Naive B cell (primary cell): ENCODE measurements around the gene TCEANC2. TPM values are rescaled to one million over a fixed set of nuclear protein-coding genes. Genes with fewer than 3 reads are reported as not detected.
A peak's percentile ranks its signal among the peaks of the same experiment; 100 is the strongest.

Experiments used
- ATAC-seq, 2 donors: fragments of 150-1000 bp; cut with Tn5 transposase; 2 replicates each; pipeline ENCODE4 v1.10.0; 2021; ENCODE audit warnings: low read depth in 2 of 2, mild to moderate bottlenecking in 2 of 2, moderate library complexity in 2 of 2
- DNase-seq: peaks from one replicate; pipeline ENCODE4 v3.0.0; 2022
- H3K27ac Mint-ChIP-seq, 6 donors: one replicate each; pipeline ENCODE4 v1.8.0; 2020 to 2022; ENCODE audit warnings: mild to moderate bottlenecking in 6 of 6, mixed read lengths in 6 of 6, moderate library complexity in 5 of 6, inconsistent platforms in 2 of 6
- H3K27me3 Mint-ChIP-seq, 3 donors: one replicate each; pipeline ENCODE4 v1.8.0; 2021 to 2022; ENCODE audit warnings: mixed read lengths in 3 of 3, mild to moderate bottlenecking in 1 of 3
- H3K36me3 Mint-ChIP-seq, 2 donors: one replicate each; pipeline ENCODE4 v1.8.0; 2020 to 2022; ENCODE audit warnings: mixed read lengths in 2 of 2, inconsistent platforms in 1 of 2, mild to moderate bottlenecking in 1 of 2
- H3K4me1 Mint-ChIP-seq, 3 donors: one replicate each; pipeline ENCODE4 v1.8.0; 2020 to 2022; ENCODE audit warnings: mixed read lengths in 3 of 3, inconsistent platforms in 1 of 3, mild to moderate bottlenecking in 1 of 3, moderate library complexity in 1 of 3
- H3K4me3 Mint-ChIP-seq, 8 donors: one replicate each; pipeline ENCODE4 v1.8.0; 2020 to 2022; ENCODE audit warnings: mild to moderate bottlenecking in 8 of 8, mixed read lengths in 8 of 8, moderate library complexity in 8 of 8, inconsistent platforms in 2 of 8
- H3K9me3 Mint-ChIP-seq, 7 donors: one replicate each; pipeline ENCODE4 v1.8.0; 2020 to 2022; ENCODE audit warnings: mixed read lengths in 7 of 7, mild to moderate bottlenecking in 5 of 7, inconsistent platforms in 2 of 7, moderate library complexity in 1 of 7
- polyA plus RNA-seq, 6 donors: library from polyadenylated mRNA; unstranded; fragments of 300-500 nt; fragmentation: Illumina TruSeq; gene quantifications; one replicate each; pipeline ENCODE4 v1.2.3, GENCODE V29; 2021; ENCODE audit warnings: low read depth in 6 of 6

The TCEANC2 gene
- polyA plus RNA-seq, 6 donors from 2014 or later = 5.4 to 9.7 (median 6.7) TPM

DNA sequence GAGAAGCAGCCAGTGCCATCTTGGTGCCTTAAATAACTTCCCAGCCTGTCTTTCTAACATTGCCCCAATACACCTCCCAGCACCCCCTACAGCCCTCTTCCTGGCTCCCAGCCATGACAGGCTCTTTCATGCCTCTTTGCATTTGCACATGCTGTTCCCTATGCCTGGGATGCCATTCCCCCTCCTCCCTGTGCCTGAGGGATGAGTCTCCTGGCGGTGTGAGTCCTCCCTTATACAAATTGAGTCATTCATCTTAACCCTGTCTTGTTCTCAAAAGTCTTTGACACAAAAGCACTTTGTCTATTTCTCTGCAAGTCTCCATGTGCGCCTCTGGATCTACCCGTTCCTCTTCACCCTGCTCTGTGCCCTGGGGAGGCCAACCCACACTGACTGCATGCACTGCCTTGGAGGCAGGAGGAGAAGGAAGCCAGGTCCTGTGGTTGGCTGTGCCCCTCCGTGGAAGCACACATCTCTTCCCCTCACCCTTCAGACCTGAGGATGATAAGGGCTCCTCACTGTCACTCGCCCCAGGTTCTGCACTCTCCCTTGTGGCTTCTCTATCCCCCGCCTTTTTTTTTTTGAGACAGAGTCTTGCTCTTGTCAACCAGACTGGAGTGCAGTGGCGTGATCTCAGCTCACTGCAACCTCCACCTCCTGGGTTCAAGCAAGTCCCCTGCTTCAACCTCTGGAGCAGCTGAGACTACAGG, 74.3 kb downstream of the TCEANC2 start:
- peak overlapping the region in 2 of 6 donors; percentile 5 to 58 for H3K27ac Mint-ChIP-seq

GRCh38 chr1:54129858-54130257, 76.5 kb downstream of the TCEANC2 start:
- no peaks in the 10 kb centered on the region for H3K36me3 Mint-ChIP-seq
- no peaks in the 10 kb centered on the region for H3K9me3 Mint-ChIP-seq
- ATAC-seq (no peak), DNase-seq (no peak)
- H3K4me1 Mint-ChIP-seq = no peaks in the 10 kb centered on the region
- no peak overlapping the region for H3K27ac Mint-ChIP-seq
- peaks cover 5 to 34% (median 11%) of the 10 kb centered on the region in 3 donors for H3K27me3 Mint-ChIP-seq
- no peak overlapping the region for H3K4me3 Mint-ChIP-seq

More for the DNA sequence above, 74.3 kb downstream of the TCEANC2 start:
- H3K36me3 Mint-ChIP-seq = no peaks in the 10 kb centered on the region
- H3K27me3 Mint-ChIP-seq = peaks cover 5 to 34% (median 8%) of the 10 kb centered on the region in 3 donors
- H3K4me3 Mint-ChIP-seq = no peak overlapping the region
- peaks cover 0 to 3% (median 0%) of the 10 kb centered on the region in 3 donors for H3K4me1 Mint-ChIP-seq
- ATAC-seq (no peak), DNase-seq (no peak)
- no peaks in the 10 kb centered on the region for H3K9me3 Mint-ChIP-seq

DNA sequence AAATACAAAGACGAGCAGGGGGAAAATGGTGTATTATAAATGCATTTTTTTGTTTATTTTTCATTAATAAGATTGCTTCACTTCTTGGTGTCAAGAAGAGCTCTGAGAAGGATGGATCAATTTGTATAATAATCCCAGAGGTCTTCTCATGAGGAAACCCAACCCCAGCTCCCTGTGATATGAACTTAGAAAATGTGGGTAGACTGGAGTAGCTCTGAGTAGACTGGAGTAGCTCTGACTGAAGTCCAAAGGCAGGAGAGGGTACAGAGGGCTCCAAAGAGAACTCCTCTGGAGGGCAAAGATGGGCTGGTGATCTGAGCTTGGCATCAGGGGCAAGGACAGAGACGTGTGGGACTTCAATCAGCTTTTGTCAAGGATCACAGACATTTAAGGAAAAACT, 78.0 kb downstream of the TCEANC2 start:
- H3K36me3 Mint-ChIP-seq = no peaks in the 10 kb centered on the region
- DNase-seq = no peak
- H3K27me3 Mint-ChIP-seq = peaks cover 5 to 34% (median 22%) of the 10 kb centered on the region in 3 donors
- H3K27ac Mint-ChIP-seq = peak overlapping the region in 1 of 6 donors; percentile 30
- no peaks in the 10 kb centered on the region for H3K9me3 Mint-ChIP-seq
- no peaks in the 10 kb centered on the region for H3K4me1 Mint-ChIP-seq
- ATAC-seq = no peak
- peak overlapping the region in 1 of 8 donors; percentile 2 for H3K4me3 Mint-ChIP-seq

DNA sequence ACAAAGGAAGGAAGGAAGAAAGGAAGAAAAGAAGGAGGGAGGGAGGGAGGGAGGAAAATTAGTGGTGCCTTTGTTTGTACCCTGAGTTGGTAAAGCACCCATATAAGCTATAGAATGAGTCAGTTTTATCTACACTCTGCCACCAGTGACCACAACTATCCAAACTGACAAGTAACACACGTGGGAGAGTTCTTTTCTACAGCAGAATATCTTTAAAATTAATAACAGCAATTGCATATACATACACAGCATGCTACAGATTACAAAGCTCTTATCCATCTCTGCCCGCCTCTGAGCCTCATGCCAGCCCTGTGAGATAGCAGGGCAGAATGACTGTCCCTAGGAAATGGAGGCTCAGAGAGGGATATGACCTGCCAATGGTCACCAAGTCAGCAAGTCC, 79.1 kb downstream of the TCEANC2 start:
- ATAC-seq = no peak
- no peaks in the 10 kb centered on the region for H3K4me1 Mint-ChIP-seq
- no peaks in the 10 kb centered on the region for H3K36me3 Mint-ChIP-seq
- no peak overlapping the region for H3K4me3 Mint-ChIP-seq
- H3K9me3 Mint-ChIP-seq = no peaks in the 10 kb centered on the region
- no peak for DNase-seq
- no peak overlapping the region for H3K27ac Mint-ChIP-seq
- H3K27me3 Mint-ChIP-seq = peaks cover 5 to 31% (median 22%) of the 10 kb centered on the region in 3 donors

DNA sequence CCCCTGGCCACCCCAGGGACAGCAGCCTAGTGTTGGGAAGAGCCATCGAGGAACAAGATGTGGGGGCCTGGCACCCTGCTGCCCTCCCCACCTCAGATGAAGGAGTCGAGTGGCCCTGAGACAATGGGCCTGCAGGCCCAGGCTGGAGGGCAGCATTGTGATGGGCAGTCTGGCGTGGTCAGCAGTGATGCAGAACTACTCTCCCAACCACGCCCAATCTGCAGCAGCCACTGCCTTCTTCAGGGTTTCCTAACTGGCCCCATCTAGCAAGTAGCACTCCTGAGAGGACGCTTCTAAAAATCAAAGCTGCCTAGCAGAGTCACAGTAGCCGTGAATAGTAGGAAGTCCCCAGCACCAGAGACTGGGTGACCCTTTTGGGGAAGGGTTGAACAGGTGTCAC, 80.9 kb downstream of the TCEANC2 start:
- Mint-ChIP-seq H3K4me3 (no peak overlapping the region), H3K4me1 (no peaks in the 10 kb centered on the region), H3K9me3 (no peaks in the 10 kb centered on the region), H3K27me3 (peaks cover 5 to 16% (median 14%) of the 10 kb centered on the region in 3 donors), H3K27ac (no peak overlapping the region), H3K36me3 (no peaks in the 10 kb centered on the region)
- ATAC-seq = no peak
- no peak for DNase-seq

DNA sequence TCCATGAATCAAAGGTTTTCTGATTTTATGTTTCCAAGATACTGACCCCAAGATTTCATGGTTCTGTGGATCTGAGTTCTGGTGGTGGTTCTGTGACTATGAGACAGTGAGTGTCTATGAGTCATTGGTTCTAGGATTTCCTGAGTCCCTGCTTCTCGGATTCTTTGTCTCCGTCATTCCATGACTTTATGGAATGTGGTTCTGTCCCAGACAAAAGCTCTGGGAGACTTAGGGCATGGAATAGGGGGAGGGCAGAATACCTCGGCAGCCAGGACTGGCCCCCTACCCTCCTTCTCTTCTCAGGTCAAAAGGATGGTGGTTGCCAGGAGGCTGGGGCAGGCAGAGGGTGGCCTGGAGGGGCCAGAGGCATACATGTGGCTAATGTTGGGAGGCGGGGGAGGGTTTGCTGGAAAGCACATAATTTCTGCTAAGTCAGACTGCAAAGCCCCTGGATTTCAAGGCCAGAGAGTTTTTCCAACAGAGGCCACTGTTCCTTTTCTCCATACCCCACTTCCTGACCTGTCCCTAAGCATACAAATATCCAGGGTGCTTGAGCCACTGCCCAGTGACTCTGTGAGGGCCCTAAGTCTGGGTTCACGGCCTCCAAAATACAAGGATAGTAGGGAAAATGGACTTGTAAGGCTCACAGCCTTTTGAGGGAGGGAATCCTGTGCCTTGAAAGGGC, 82.2 kb downstream of the TCEANC2 start:
- no peak overlapping the region for H3K4me3 Mint-ChIP-seq
- peaks cover 4 to 14% (median 10%) of the 10 kb centered on the region in 3 donors for H3K27me3 Mint-ChIP-seq
- no peaks in the 10 kb centered on the region for H3K36me3 Mint-ChIP-seq
- ATAC-seq (no peak), DNase-seq (no peak)
- H3K9me3 Mint-ChIP-seq = no peaks in the 10 kb centered on the region
- H3K27ac Mint-ChIP-seq = no peak overlapping the region
- no peaks in the 10 kb centered on the region for H3K4me1 Mint-ChIP-seq

DNA sequence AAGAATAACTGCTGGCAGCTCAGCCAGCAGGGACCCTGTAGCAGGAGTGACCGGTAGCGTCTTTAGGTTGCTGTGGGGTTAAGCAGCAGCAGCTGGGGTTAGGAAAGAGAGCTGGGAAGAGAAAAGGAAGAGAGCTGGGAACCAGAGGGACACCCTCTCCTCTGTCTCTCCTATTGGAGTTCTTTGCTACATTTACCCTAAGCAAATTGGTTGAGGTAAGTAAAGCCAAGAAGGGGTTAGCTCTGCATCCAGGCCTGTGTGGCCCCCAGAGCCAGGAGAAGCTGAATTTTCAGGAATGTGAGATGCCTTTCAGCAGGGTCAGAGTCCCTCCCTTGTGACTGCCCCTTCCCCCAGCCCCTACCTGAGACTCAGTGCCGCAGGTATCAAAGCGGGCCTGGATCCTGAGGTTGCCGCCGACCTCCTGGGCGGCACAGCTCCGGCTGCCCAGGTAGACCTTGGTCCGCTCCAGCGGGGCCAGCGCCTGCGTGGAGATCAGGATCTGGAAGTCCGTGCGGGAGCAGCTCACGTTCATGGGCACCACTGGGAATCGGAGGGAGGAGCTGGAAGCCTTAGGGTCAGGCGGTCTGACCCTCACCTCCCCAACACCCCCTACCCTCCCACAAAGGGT, 83.0 kb downstream of the TCEANC2 start:
- DNase-seq (no peak), ATAC-seq (no peak)
- H3K4me3 Mint-ChIP-seq = no peak overlapping the region
- H3K36me3 Mint-ChIP-seq = no peaks in the 10 kb centered on the region
- H3K4me1 Mint-ChIP-seq = no peaks in the 10 kb centered on the region
- H3K27ac Mint-ChIP-seq = no peak overlapping the region
- peaks cover 2 to 14% (median 7%) of the 10 kb centered on the region in 3 donors for H3K27me3 Mint-ChIP-seq
- H3K9me3 Mint-ChIP-seq = no peaks in the 10 kb centered on the region

DNA sequence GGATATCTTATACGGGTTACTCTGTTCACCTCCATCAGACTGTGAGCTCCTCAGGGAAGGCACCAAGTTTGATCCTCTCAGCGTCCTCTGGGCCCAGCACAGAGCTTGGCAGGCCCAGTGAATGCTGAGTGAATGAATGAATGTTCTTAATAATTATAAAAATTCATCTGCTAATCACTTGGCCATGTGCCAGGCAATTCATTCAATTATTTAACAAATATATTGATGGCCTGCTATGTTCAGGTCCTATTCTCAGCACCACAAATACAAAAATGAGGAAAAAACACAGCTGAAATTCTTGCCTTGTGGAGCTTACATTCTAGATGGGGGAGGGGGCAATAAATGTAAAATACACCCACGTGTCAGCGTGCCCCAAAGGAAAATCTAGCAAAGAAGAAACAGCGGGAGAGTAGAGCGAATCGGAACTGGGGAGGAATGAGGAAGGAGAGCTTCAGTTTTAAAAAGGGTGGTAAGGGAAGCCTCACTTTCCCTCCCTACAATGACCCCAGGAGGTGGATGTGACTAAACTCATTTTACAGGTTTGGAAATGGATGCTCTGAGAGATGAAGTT, 83.6 kb downstream of the TCEANC2 start:
- no peak overlapping the region for H3K4me3 Mint-ChIP-seq
- H3K27ac Mint-ChIP-seq = peak overlapping the region in 1 of 6 donors; percentile 10
- no peaks in the 10 kb centered on the region for H3K9me3 Mint-ChIP-seq
- ATAC-seq (no peak), DNase-seq (no peak)
- no peaks in the 10 kb centered on the region for H3K4me1 Mint-ChIP-seq
- peaks cover 0 to 14% (median 7%) of the 10 kb centered on the region in 3 donors for H3K27me3 Mint-ChIP-seq
- H3K36me3 Mint-ChIP-seq = no peaks in the 10 kb centered on the region

DNA sequence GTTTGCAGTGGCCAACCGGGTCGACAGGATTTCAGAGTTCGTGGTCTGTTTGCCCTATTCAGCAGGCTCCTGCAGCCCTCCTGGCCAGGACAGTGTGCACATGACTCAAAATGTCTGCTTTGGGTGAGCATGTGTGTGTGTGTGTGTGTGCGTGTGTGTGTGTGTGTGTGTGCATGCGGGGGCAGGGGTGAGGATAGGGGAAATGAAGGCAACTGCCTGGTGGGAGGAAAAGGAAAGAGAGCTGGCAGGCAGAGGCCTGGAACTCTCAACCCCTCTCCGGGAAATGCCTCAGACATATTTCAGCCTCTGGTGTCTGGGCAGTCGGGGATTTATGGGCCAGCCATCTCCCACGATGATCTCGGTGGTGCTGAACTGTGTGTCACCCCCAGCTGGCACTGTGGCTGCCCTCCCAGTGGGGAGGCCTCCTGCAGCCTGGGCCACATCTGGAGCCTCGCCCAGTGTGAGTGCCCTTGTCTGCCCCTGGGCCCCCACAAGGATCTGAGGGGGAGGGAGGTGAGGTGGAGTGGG, 84.2 kb downstream of the TCEANC2 start:
- ATAC-seq (no peak), DNase-seq (no peak)
- H3K4me3 Mint-ChIP-seq = no peak overlapping the region
- H3K4me1 Mint-ChIP-seq = no peaks in the 10 kb centered on the region
- no peaks in the 10 kb centered on the region for H3K9me3 Mint-ChIP-seq
- H3K27me3 Mint-ChIP-seq = peaks cover 0 to 14% (median 7%) of the 10 kb centered on the region in 3 donors
- H3K27ac Mint-ChIP-seq = peak overlapping the region in 1 of 6 donors; percentile 10
- no peaks in the 10 kb centered on the region for H3K36me3 Mint-ChIP-seq

- no peak for ATAC-seq
- Mint-ChIP-seq H3K4me3 (no peak overlapping the region), H3K27ac (no peak overlapping the region), H3K9me3 (no peaks in the 10 kb centered on the region), H3K36me3 (no peaks in the 10 kb centered on the region), H3K27me3 (peaks cover 0 to 14% (median 7%) of the 10 kb centered on the region in 3 donors), H3K4me1 (no peaks in the 10 kb centered on the region)
- DNase-seq = no peak
Observed at GRCh38 chr1:54138994-54139393, 85.6 kb downstream of the TCEANC2 start.

DNA sequence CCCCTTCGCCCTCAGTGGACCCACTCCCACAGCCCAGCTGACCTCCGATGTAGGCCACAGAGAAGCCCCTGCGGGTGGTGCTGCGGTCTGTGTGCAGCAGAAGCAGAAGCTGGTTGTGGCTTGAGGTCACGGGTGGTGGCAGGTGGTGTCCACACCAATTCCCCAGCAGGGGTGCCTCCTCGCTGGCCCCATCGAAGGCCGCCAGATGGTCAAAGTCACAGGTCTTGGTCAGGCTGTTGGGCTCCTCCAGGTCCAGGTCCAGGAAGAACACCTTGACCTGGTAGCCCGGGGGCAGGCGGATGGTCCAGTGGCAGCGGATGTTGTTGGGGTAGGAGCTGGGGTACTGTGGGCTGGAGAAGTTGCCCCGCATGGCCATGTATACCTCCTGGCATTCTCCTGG, 86.3 kb downstream of the TCEANC2 start:
- no peak for ATAC-seq
- no peaks in the 10 kb centered on the region for H3K9me3 Mint-ChIP-seq
- H3K27ac Mint-ChIP-seq = no peak overlapping the region
- H3K27me3 Mint-ChIP-seq = peaks cover 0 to 13% (median 7%) of the 10 kb centered on the region in 3 donors
- no peaks in the 10 kb centered on the region for H3K4me1 Mint-ChIP-seq
- no peak for DNase-seq
- no peak overlapping the region for H3K4me3 Mint-ChIP-seq
- no peaks in the 10 kb centered on the region for H3K36me3 Mint-ChIP-seq

DNA sequence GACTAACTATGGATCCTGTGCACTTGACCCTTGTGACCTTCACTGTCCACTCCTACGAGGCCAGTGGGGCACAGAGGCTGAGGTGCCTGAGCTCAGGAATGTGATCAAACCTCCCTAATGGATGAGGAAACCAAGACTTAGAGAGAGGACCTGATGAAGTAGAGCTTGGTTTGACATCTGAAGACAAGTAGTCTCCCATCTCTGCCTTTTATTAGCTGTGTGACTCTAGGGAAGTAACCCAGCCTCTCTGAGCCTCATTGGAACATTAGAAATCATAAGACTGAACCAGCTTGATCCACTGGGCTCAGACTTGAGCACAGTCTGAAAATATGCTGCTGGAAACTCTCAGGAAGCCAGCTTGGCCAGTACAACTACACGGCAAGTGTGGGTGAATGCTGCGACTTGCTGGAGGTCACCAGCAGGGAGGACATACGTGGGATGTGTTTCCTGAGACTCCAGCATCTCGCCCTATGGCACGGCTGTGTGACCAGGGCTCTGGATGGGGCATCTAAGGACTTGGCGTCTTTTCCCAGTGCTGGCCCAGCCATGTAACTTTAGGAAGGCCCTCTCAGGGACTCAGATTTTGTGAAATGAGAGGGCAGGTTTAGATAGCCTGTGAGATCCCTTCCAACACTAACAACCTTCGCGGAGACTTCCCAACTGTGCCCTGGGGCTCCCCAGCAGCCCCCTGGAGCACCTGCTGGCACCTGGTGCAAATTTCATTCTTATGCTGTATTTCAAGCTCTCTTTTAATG, 88.9 kb downstream of the TCEANC2 start:
- H3K27me3 Mint-ChIP-seq = peaks cover 0 to 7% (median 0%) of the 10 kb centered on the region in 3 donors
- DNase-seq (no peak), ATAC-seq (no peak)
- no peaks in the 10 kb centered on the region for H3K9me3 Mint-ChIP-seq
- no peaks in the 10 kb centered on the region for H3K36me3 Mint-ChIP-seq
- H3K4me1 Mint-ChIP-seq = no peaks in the 10 kb centered on the region
- H3K4me3 Mint-ChIP-seq = no peak overlapping the region
- H3K27ac Mint-ChIP-seq = no peak overlapping the region

GRCh38 chr1:54144366-54144765, 91.0 kb downstream of the TCEANC2 start:
- Mint-ChIP-seq H3K9me3 (no peaks in the 10 kb centered on the region), H3K27me3 (peaks cover 0 to 7% (median 0%) of the 10 kb centered on the region in 3 donors), H3K4me3 (no peak overlapping the region), H3K4me1 (no peaks in the 10 kb centered on the region), H3K27ac (no peak overlapping the region), H3K36me3 (no peaks in the 10 kb centered on the region)
- ATAC-seq = no peak
- DNase-seq = no peak
